A549 (cell line): ENCODE results near the gene MRPL44.

Experiments used
- ESRRA ChIP-seq: fragments of 150-350 bp; IDR thresholded peaks from 2 replicates; pipeline ENCODE4 v1.6.1; 2014; ENCODE audit warnings: mild to moderate bottlenecking, low read length, borderline replicate concordance
- FOSL2 ChIP-seq, 2 experiments: fragments of 450-650 bp in 1 of 2; fragments of >200 bp in 1 of 2; sonication (Bioruptor Twin) in 1 of 2; formaldehyde crosslinking; IDR thresholded peaks; 2 replicates each; pipeline versions ENCODE4 v1.5.0 to v1.6.1; 2016 to 2020; ENCODE audit warnings: mild to moderate bottlenecking in 1 of 2, moderate library complexity in 1 of 2
- KDM1A ChIP-seq: fragments of 200-600 bp; sonication (generic); IDR thresholded peaks from 2 replicates; pipeline ENCODE4 v1.6.1; 2016; ENCODE audit warnings: low read depth, mild to moderate bottlenecking
- POLR2A ChIP-seq: IDR thresholded peaks from 2 replicates; pipeline ENCODE4 v1.6.1; 2012; ENCODE audit warnings: mild to moderate bottlenecking, low read length
- RCOR1 ChIP-seq: fragments of 150-350 bp; IDR thresholded peaks from 2 replicates; pipeline ENCODE4 v1.6.1; 2014; ENCODE audit warnings: antibody characterized with exemption, low read length, low read depth
- TF ChIP-seq, protein P1 (sequence below): fragments of >200 bp; sonication (Bioruptor Twin); formaldehyde crosslinking; IDR thresholded peaks from 3 replicates; pipeline ENCODE4 v1.5.1; 2016

GRCh38 chr2:223914324-223914723 lies 42.9 kb upstream of the MRPL44 start:
- TF ChIP-seq, protein P1, sequence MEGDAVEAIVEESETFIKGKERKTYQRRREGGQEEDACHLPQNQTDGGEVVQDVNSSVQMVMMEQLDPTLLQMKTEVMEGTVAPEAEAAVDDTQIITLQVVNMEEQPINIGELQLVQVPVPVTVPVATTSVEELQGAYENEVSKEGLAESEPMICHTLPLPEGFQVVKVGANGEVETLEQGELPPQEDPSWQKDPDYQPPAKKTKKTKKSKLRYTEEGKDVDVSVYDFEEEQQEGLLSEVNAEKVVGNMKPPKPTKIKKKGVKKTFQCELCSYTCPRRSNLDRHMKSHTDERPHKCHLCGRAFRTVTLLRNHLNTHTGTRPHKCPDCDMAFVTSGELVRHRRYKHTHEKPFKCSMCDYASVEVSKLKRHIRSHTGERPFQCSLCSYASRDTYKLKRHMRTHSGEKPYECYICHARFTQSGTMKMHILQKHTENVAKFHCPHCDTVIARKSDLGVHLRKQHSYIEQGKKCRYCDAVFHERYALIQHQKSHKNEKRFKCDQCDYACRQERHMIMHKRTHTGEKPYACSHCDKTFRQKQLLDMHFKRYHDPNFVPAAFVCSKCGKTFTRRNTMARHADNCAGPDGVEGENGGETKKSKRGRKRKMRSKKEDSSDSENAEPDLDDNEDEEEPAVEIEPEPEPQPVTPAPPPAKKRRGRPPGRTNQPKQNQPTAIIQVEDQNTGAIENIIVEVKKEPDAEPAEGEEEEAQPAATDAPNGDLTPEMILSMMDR, result no peak
- TF ChIP-seq ESRRA (no peak), FOSL2 (IDR thresholded peaks at IDR 0.05) (no peak), FOSL2 (CRISPR knock-in tag; IDR thresholded peaks at IDR 0.05) (no peak), KDM1A (no peak), RCOR1 (no peak), POLR2A (no peak)
